ENCODE measurements around the gene STK32B.

STK32B gene

GRCh38 chr4:5479518-5480060 lies 428.3 kb downstream of the STK32B start:
- no peak for DNase-seq

GRCh38 chr4:5488413-5488812 lies 437.1 kb downstream of the STK32B start:
- no peak for DNase-seq

GRCh38 chr4:5489260-5489659 lies 438.0 kb downstream of the STK32B start:
- DNase-seq, result no peak

- no peak for DNase-seq
These were observed 446.2 kb downstream of the STK32B start for GRCh38 chr4:5497489-5497888.

GRCh38 chr4:5500165-5500564 lies 448.9 kb downstream of the STK32B start:
- DNase-seq, result no peak

GRCh38 chr4:5503336-5503936 lies 452.2 kb downstream of the STK32B start:
- no peak for DNase-seq

GRCh38 chr4:5504486-5504885 lies 453.2 kb downstream of the STK32B start:
- DNase-seq, result no peak

- no peak for DNase-seq
These were observed 459.2 kb downstream of the STK32B start for GRCh38 chr4:5510504-5510903.

- no peak for DNase-seq
These were observed 460.5 kb downstream of the STK32B start for GRCh38 chr4:5511791-5512190.

GRCh38 chr4:5515646-5516045 lies 464.4 kb downstream of the STK32B start:
- no peak for DNase-seq

GRCh38 chr4:5517372-5517771 lies 466.1 kb downstream of the STK32B start:
- no peak for DNase-seq

- DNase-seq, result no peak
These were observed 473.4 kb downstream of the STK32B start for GRCh38 chr4:5524446-5525299.

- DNase-seq, result no peak
These were observed 475.0 kb downstream of the STK32B start for GRCh38 chr4:5526080-5526846.

GRCh38 chr4:5527211-5527610 lies 475.9 kb downstream of the STK32B start:
- DNase-seq, result no peak

GRCh38 chr4:5528031-5528436 lies 476.8 kb downstream of the STK32B start:
- DNase-seq, result no peak

GRCh38 chr4:5532100-5532499 lies 480.8 kb downstream of the STK32B start:
- no peak for DNase-seq

- no peak for DNase-seq
These were observed 488.3 kb downstream of the STK32B start for GRCh38 chr4:5539584-5539983.

GRCh38 chr4:5541169-5541568 lies 489.9 kb downstream of the STK32B start:
- DNase-seq, result no peak

- DNase-seq, result no peak
These were observed 492.4 kb downstream of the STK32B start for GRCh38 chr4:5543681-5544080.

- no peak for DNase-seq
These were observed 493.5 kb downstream of the STK32B start for GRCh38 chr4:5544762-5545161.

GRCh38 chr4:5545271-5545670 lies 494.0 kb downstream of the STK32B start:
- DNase-seq, result no peak

- no peak for DNase-seq
These were observed 496.5 kb downstream of the STK32B start for GRCh38 chr4:5547651-5548249.
